GM23338 (cell line): ENCODE data around the gene AMPH. TPM values are rescaled to one million over a fixed set of nuclear protein-coding genes. Genes with fewer than 3 reads are reported as not detected.

ENCODE experiments used
- CREB1 ChIP-seq: fragments of 250-450 bp; sonication (Bioruptor Pico); IDR thresholded peaks from 2 replicates; pipeline ENCODE4 v1.5.0; 2020; ENCODE audit warnings: low read depth, mild to moderate bottlenecking, moderate library complexity
- CTCF ChIP-seq, 2 experiments: fragments of 200-600 bp in 1 of 2; sonication (generic) in 1 of 2; conservative IDR thresholded peaks; 2 replicates each; pipeline versions ENCODE4 v1.5.1 to v1.6.1; 2016 to 2017; ENCODE audit warnings: antibody characterized with exemption in 2 of 2, low read depth in 2 of 2, mild to moderate bottlenecking in 2 of 2, moderate library complexity in 1 of 2
- EZH2 ChIP-seq: fragments of 200-600 bp; sonication (generic); IDR thresholded peaks from one replicate; pipeline ENCODE4 v1.8.0; 2017; ENCODE audit warnings: antibody characterized with exemption, mild to moderate bottlenecking, low read depth; ENCODE audit not compliant: unreplicated experiment
- JUNB ChIP-seq: IDR thresholded peaks from one replicate; pipeline ENCODE4 v1.6.1; 2016; ENCODE audit warnings: antibody characterized with exemption; ENCODE audit not compliant: unreplicated experiment
- NANOG ChIP-seq: IDR thresholded peaks from 2 replicates; pipeline ENCODE4 v1.6.1; 2016; ENCODE audit warnings: antibody characterized with exemption, borderline replicate concordance
- POLR2AphosphoS5 ChIP-seq: IDR thresholded peaks from 2 replicates; pipeline ENCODE4 v1.6.1; 2016; ENCODE audit warnings: antibody characterized with exemption, low read depth
- STAT1 ChIP-seq: IDR thresholded peaks from one replicate; pipeline ENCODE4 v1.6.1; 2016; ENCODE audit warnings: antibody characterized with exemption; ENCODE audit not compliant: unreplicated experiment
- ZNF331 ChIP-seq: fragments of 250-450 bp; sonication (Bioruptor Pico); IDR thresholded peaks from 2 replicates; pipeline ENCODE4 v1.5.0; 2020; ENCODE audit warnings: low read depth, mild to moderate bottlenecking, moderate library complexity
- ZNF462 ChIP-seq: fragments of 250-450 bp; sonication (Bioruptor Pico); IDR thresholded peaks from 2 replicates; pipeline ENCODE4 v1.5.0; 2020; ENCODE audit warnings: mild to moderate bottlenecking, moderate library complexity
- polyA plus RNA-seq: library from polyadenylated mRNA; unstranded; fragments of >200 nt; fragmentation: Nextera tagmentation; extraction: Ambion mirVana; gene quantifications from 2 replicates; pipeline ENCODE4 v1.2.1, GENCODE V29; 2016
- total RNA-seq: library from RNA; depleted of rRNA; stranded (reverse); fragments of >200 nt; shearing (Covaris generic); gene quantifications from 2 replicates; pipeline ENCODE4 v1.2.3, GENCODE V29; 2014
- TF ChIP-seq, protein P1 (sequence below): IDR thresholded peaks from one replicate; pipeline ENCODE4 v1.6.1; 2018; ENCODE audit warnings: antibody characterized with exemption; ENCODE audit not compliant: unreplicated experiment

The AMPH gene
- total and polyA plus RNA-seq, 2 experiments from 2014 or later = 4.8 to 10.2 TPM

DNA sequence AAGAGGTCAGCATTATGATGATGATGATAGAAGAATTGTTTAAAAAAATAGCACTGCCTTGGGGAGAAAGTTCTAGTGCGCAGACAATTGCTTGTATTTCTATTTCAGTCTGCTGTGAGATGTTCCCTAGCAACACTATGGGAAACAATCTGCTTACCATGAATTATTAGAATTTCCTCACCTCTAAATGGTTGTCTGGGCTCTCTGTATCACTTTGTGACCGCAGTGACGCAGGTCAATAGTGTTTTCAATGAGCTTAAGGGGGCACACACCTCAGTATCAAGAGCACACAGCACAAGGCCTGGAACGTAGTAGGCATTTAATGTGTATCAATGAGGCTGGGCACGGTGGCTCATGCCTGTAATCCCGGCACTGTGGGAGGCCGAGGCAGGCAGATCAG, 258.9 kb downstream of the AMPH start (continued):
- TF ChIP-seq ZNF462 (CRISPR knock-in tag) (no peak), STAT1 (no peak), NANOG (no peak), EZH2 (no peak), JUNB (no peak), ZNF331 (no peak), CREB1 (no peak), POLR2AphosphoS5 (no peak), CTCF (conservative IDR thresholded peaks at IDR 0.05; ENCODE audit: low read depth in 2 of 2) (no peak)
- TF ChIP-seq, protein P1, sequence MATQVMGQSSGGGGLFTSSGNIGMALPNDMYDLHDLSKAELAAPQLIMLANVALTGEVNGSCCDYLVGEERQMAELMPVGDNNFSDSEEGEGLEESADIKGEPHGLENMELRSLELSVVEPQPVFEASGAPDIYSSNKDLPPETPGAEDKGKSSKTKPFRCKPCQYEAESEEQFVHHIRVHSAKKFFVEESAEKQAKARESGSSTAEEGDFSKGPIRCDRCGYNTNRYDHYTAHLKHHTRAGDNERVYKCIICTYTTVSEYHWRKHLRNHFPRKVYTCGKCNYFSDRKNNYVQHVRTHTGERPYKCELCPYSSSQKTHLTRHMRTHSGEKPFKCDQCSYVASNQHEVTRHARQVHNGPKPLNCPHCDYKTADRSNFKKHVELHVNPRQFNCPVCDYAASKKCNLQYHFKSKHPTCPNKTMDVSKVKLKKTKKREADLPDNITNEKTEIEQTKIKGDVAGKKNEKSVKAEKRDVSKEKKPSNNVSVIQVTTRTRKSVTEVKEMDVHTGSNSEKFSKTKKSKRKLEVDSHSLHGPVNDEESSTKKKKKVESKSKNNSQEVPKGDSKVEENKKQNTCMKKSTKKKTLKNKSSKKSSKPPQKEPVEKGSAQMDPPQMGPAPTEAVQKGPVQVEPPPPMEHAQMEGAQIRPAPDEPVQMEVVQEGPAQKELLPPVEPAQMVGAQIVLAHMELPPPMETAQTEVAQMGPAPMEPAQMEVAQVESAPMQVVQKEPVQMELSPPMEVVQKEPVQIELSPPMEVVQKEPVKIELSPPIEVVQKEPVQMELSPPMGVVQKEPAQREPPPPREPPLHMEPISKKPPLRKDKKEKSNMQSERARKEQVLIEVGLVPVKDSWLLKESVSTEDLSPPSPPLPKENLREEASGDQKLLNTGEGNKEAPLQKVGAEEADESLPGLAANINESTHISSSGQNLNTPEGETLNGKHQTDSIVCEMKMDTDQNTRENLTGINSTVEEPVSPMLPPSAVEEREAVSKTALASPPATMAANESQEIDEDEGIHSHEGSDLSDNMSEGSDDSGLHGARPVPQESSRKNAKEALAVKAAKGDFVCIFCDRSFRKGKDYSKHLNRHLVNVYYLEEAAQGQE = no peak
